Measurements from ENCODE around the gene PAX3.
A peak's percentile ranks its signal among the peaks of the same experiment; 100 is the strongest.

The PAX3 gene

GRCh38 chr2:222318026-222318711 lies 19.4 kb upstream of the PAX3 start:
- H3K27me3 ChIP-seq (ENCODE audit: insufficient read depth, insufficient read length): peaks cover 69% of the 10 kb centered on the region
- peak overlapping the region; percentile 53 for H3K4me3 ChIP-seq (ENCODE audit: insufficient read length, low read depth)
- H3K9ac ChIP-seq (ENCODE audit: insufficient read length, low read depth): peak overlapping the region; percentile 73
- TF ChIP-seq ZNF274 (IDR thresholded peaks at IDR 0.05; ENCODE audit: low read depth, low read length) (no peak), YY1 (IDR thresholded peaks at IDR 0.05; ENCODE audit: insufficient read depth, insufficient read length) (no peak), SUZ12 (IDR thresholded peaks at IDR 0.05; ENCODE audit: extremely low read depth, insufficient read depth, insufficient read length) (no peak)
- H3K4me1 ChIP-seq (ENCODE audit: insufficient read depth, insufficient read length): no peaks in the 10 kb centered on the region
- H3K9me3 ChIP-seq (ENCODE audit: insufficient read depth, low read length): no peaks in the 10 kb centered on the region
- no peaks in the 10 kb centered on the region for H3K36me3 ChIP-seq (ENCODE audit: insufficient read depth, insufficient read length, low read length)
- no peak for DNase-seq (ENCODE audit: low read depth, low spot score)

GRCh38 chr2:222315443-222316121 lies 16.8 kb upstream of the PAX3 start:
- Histone ChIP-seq H3K9ac (ENCODE audit: insufficient read length, low read depth) (no peak overlapping the region), H3K27me3 (ENCODE audit: insufficient read depth, insufficient read length) (peaks cover 74% of the 10 kb centered on the region), H3K4me3 (ENCODE audit: insufficient read length, low read depth) (no peak overlapping the region), H3K36me3 (ENCODE audit: insufficient read depth, insufficient read length, low read length) (no peaks in the 10 kb centered on the region), H3K4me1 (ENCODE audit: insufficient read depth, insufficient read length) (peaks cover 5% of the 10 kb centered on the region), H3K9me3 (ENCODE audit: insufficient read depth, low read length) (no peaks in the 10 kb centered on the region)
- DNase-seq (ENCODE audit: low read depth, low spot score): no peak
- TF ChIP-seq YY1 (IDR thresholded peaks at IDR 0.05; ENCODE audit: insufficient read depth, insufficient read length) (no peak), ZNF274 (IDR thresholded peaks at IDR 0.05; ENCODE audit: low read depth, low read length) (no peak), SUZ12 (IDR thresholded peaks at IDR 0.05; ENCODE audit: extremely low read depth, insufficient read depth, insufficient read length) (no peak)

- peaks cover 5% of the 10 kb centered on the region for H3K4me1 ChIP-seq (ENCODE audit: insufficient read depth, insufficient read length)
- TF ChIP-seq YY1 (IDR thresholded peaks at IDR 0.05; ENCODE audit: insufficient read depth, insufficient read length): no peak
- TF ChIP-seq SUZ12 (IDR thresholded peaks at IDR 0.05; ENCODE audit: extremely low read depth, insufficient read depth, insufficient read length): no peak
- no peak for TF ChIP-seq ZNF274 (IDR thresholded peaks at IDR 0.05; ENCODE audit: low read depth, low read length)
- H3K9me3 ChIP-seq (ENCODE audit: insufficient read depth, low read length): no peaks in the 10 kb centered on the region
- H3K9ac ChIP-seq (ENCODE audit: insufficient read length, low read depth): no peak overlapping the region
- no peak overlapping the region for H3K4me3 ChIP-seq (ENCODE audit: insufficient read length, low read depth)
- DNase-seq (ENCODE audit: low read depth, low spot score): no peak
- peaks cover 87% of the 10 kb centered on the region for H3K27me3 ChIP-seq (ENCODE audit: insufficient read depth, insufficient read length)
- H3K36me3 ChIP-seq (ENCODE audit: insufficient read depth, insufficient read length, low read length): no peaks in the 10 kb centered on the region
Measured at GRCh38 chr2:222313816-222314215, 15.0 kb upstream of the PAX3 start.

- Histone ChIP-seq H3K36me3 (ENCODE audit: insufficient read depth, insufficient read length, low read length) (no peaks in the 10 kb centered on the region), H3K4me1 (ENCODE audit: insufficient read depth, insufficient read length) (peaks cover 7% of the 10 kb centered on the region), H3K9ac (ENCODE audit: insufficient read length, low read depth) (peak overlapping the region; percentile 14), H3K27me3 (ENCODE audit: insufficient read depth, insufficient read length) (peaks cover 100% of the 10 kb centered on the region), H3K4me3 (ENCODE audit: insufficient read length, low read depth) (peak overlapping the region; percentile 0), H3K9me3 (ENCODE audit: insufficient read depth, low read length) (no peaks in the 10 kb centered on the region)
- no peak for TF ChIP-seq ZNF274 (IDR thresholded peaks at IDR 0.05; ENCODE audit: low read depth, low read length)
- TF ChIP-seq SUZ12 (IDR thresholded peaks at IDR 0.05; ENCODE audit: extremely low read depth, insufficient read depth, insufficient read length): peak; percentile 40
- no peak for DNase-seq (ENCODE audit: low read depth, low spot score)
Measured at GRCh38 chr2:222311978-222312738, 13.4 kb upstream of the PAX3 start.

- Histone ChIP-seq H3K4me3 (ENCODE audit: insufficient read length, low read depth) (peak overlapping the region; percentile 0), H3K9ac (ENCODE audit: insufficient read length, low read depth) (no peak overlapping the region), H3K9me3 (ENCODE audit: insufficient read depth, low read length) (no peaks in the 10 kb centered on the region), H3K36me3 (ENCODE audit: insufficient read depth, insufficient read length, low read length) (no peaks in the 10 kb centered on the region), H3K27me3 (ENCODE audit: insufficient read depth, insufficient read length) (peaks cover 100% of the 10 kb centered on the region), H3K4me1 (ENCODE audit: insufficient read depth, insufficient read length) (peaks cover 10% of the 10 kb centered on the region)
- DNase-seq (ENCODE audit: low read depth, low spot score): no peak
- TF ChIP-seq ZNF274 (IDR thresholded peaks at IDR 0.05; ENCODE audit: low read depth, low read length): no peak
- no peak for TF ChIP-seq YY1 (IDR thresholded peaks at IDR 0.05; ENCODE audit: insufficient read depth, insufficient read length)
- TF ChIP-seq SUZ12 (IDR thresholded peaks at IDR 0.05; ENCODE audit: extremely low read depth, insufficient read depth, insufficient read length): peak; percentile 48
Measured at GRCh38 chr2:222311319-222311977, 12.7 kb upstream of the PAX3 start.

- TF ChIP-seq SUZ12 (IDR thresholded peaks at IDR 0.05; ENCODE audit: extremely low read depth, insufficient read depth, insufficient read length): no peak
- no peak for TF ChIP-seq ZNF274 (IDR thresholded peaks at IDR 0.05; ENCODE audit: low read depth, low read length)
- TF ChIP-seq YY1 (IDR thresholded peaks at IDR 0.05; ENCODE audit: insufficient read depth, insufficient read length): no peak
- H3K9me3 ChIP-seq (ENCODE audit: insufficient read depth, low read length): no peaks in the 10 kb centered on the region
- H3K4me3 ChIP-seq (ENCODE audit: insufficient read length, low read depth): no peak overlapping the region
- no peak overlapping the region for H3K9ac ChIP-seq (ENCODE audit: insufficient read length, low read depth)
- H3K4me1 ChIP-seq (ENCODE audit: insufficient read depth, insufficient read length): peaks cover 10% of the 10 kb centered on the region
- no peaks in the 10 kb centered on the region for H3K36me3 ChIP-seq (ENCODE audit: insufficient read depth, insufficient read length, low read length)
- peaks cover 100% of the 10 kb centered on the region for H3K27me3 ChIP-seq (ENCODE audit: insufficient read depth, insufficient read length)
- no peak for DNase-seq (ENCODE audit: low read depth, low spot score)
Measured at GRCh38 chr2:222310747-222311318, 12.0 kb upstream of the PAX3 start.
